Neural cell (in vitro differentiated cells): ENCODE results near the gene C4BPB.

ENCODE experiments used
- EP300 ChIP-seq: fragments of 450-650 bp; conservative IDR thresholded peaks from 2 replicates; pipeline ENCODE4 v1.6.1; 2014; ENCODE audit warnings: antibody characterized with exemption, mild to moderate bottlenecking, moderate library complexity; ENCODE audit not compliant: poor library complexity, severe bottlenecking
- EZH2 ChIP-seq: fragments of 200-600, 300-800 bp; shearing (Covaris generic), sonication (generic); IDR thresholded peaks from 2 replicates; pipeline ENCODE4 v1.6.1; 2014; ENCODE audit warnings: antibody characterized with exemption, low read length, borderline replicate concordance, mild to moderate bottlenecking; ENCODE audit not compliant: insufficient read depth, poor library complexity, severe bottlenecking
- MXI1 ChIP-seq: fragments of 450-650 bp; conservative IDR thresholded peaks from 2 replicates; pipeline ENCODE4 v1.6.1; 2014; ENCODE audit warnings: antibody characterized with exemption, mild to moderate bottlenecking; ENCODE audit not compliant: poor library complexity, severe bottlenecking
- POLR2AphosphoS5 ChIP-seq: IDR thresholded peaks from 2 replicates; pipeline ENCODE4 v1.6.1; 2012
- RAD21 ChIP-seq: fragments of 450-650 bp; conservative IDR thresholded peaks from 2 replicates; pipeline ENCODE4 v1.6.1; 2014; ENCODE audit warnings: antibody characterized with exemption, mild to moderate bottlenecking, moderate library complexity
- SMC3 ChIP-seq: fragments of 450-650 bp; conservative IDR thresholded peaks from 2 replicates; pipeline ENCODE4 v1.6.1; 2014; ENCODE audit warnings: antibody characterized with exemption, mild to moderate bottlenecking, moderate library complexity; ENCODE audit not compliant: poor library complexity
- TAF1 ChIP-seq: IDR thresholded peaks from 2 replicates; pipeline ENCODE4 v1.6.1; 2012; ENCODE audit warnings: low read depth
- TF ChIP-seq, protein P1 (sequence below): fragments of 450-650 bp; IDR thresholded peaks from 2 replicates; pipeline ENCODE4 v1.5.1; 2014; ENCODE audit warnings: antibody characterized with exemption, mild to moderate bottlenecking, moderate library complexity; ENCODE audit not compliant: poor library complexity, severe bottlenecking
- TF ChIP-seq, protein P2 (sequence below): IDR thresholded peaks from 2 replicates; pipeline ENCODE4 v1.6.1; 2012; ENCODE audit warnings: borderline replicate concordance

DNA sequence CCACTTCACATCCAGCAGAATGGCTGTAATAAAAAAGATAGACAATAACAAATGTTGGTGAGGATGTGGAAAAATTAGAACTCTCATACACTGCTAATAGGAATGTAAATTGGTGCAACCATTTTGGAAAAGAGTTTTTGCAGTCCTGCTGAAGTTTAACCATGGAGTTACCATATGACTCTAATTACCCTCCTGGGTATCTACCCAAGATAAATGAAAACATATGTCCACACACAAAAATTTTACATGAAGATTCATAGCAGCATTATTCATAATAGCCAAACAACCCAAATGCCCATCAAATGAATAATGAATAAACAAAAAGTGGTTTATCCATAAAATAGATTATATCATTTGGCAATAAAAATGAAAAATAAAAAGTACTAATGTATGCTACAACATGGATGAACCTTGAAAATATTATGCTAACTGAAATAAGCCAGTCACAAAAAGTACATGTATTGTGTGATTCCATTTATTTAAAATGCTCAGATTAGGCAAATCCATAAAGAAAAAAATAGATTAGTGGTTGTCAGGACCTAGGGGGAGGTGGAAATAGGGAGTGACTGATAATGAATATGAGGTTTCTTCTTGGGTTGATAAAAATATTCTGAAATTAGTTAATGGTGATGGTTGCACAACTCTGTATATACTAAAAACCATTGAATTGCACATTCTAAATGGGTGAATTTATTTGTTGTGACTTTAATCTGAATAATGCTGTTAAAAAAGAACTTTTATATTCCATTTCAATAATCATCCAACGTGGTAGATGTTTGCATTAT, 41.8 kb downstream of the C4BPB start:
- TF ChIP-seq, protein P1, sequence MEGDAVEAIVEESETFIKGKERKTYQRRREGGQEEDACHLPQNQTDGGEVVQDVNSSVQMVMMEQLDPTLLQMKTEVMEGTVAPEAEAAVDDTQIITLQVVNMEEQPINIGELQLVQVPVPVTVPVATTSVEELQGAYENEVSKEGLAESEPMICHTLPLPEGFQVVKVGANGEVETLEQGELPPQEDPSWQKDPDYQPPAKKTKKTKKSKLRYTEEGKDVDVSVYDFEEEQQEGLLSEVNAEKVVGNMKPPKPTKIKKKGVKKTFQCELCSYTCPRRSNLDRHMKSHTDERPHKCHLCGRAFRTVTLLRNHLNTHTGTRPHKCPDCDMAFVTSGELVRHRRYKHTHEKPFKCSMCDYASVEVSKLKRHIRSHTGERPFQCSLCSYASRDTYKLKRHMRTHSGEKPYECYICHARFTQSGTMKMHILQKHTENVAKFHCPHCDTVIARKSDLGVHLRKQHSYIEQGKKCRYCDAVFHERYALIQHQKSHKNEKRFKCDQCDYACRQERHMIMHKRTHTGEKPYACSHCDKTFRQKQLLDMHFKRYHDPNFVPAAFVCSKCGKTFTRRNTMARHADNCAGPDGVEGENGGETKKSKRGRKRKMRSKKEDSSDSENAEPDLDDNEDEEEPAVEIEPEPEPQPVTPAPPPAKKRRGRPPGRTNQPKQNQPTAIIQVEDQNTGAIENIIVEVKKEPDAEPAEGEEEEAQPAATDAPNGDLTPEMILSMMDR, result no peak
- no peak for TF ChIP-seq POLR2AphosphoS5
- TF ChIP-seq RAD21, result no peak
- no peak for TF ChIP-seq EP300
- no peak for TF ChIP-seq MXI1
- TF ChIP-seq, protein P2, sequence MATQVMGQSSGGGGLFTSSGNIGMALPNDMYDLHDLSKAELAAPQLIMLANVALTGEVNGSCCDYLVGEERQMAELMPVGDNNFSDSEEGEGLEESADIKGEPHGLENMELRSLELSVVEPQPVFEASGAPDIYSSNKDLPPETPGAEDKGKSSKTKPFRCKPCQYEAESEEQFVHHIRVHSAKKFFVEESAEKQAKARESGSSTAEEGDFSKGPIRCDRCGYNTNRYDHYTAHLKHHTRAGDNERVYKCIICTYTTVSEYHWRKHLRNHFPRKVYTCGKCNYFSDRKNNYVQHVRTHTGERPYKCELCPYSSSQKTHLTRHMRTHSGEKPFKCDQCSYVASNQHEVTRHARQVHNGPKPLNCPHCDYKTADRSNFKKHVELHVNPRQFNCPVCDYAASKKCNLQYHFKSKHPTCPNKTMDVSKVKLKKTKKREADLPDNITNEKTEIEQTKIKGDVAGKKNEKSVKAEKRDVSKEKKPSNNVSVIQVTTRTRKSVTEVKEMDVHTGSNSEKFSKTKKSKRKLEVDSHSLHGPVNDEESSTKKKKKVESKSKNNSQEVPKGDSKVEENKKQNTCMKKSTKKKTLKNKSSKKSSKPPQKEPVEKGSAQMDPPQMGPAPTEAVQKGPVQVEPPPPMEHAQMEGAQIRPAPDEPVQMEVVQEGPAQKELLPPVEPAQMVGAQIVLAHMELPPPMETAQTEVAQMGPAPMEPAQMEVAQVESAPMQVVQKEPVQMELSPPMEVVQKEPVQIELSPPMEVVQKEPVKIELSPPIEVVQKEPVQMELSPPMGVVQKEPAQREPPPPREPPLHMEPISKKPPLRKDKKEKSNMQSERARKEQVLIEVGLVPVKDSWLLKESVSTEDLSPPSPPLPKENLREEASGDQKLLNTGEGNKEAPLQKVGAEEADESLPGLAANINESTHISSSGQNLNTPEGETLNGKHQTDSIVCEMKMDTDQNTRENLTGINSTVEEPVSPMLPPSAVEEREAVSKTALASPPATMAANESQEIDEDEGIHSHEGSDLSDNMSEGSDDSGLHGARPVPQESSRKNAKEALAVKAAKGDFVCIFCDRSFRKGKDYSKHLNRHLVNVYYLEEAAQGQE, result no peak
- TF ChIP-seq EZH2, result no peak
- TF ChIP-seq TAF1, result no peak
- no peak for TF ChIP-seq SMC3
